ENCODE results near the gene ZC2HC1B. TPM values are rescaled to one million over a fixed set of nuclear protein-coding genes. Genes with fewer than 3 reads are reported as not detected.

Gene ZC2HC1B
- total and polyA plus RNA-seq, 9 of the 15 experiments (the other 6 are each of a cell fraction or from before 2014, with no cell fraction given) = not detected

DNA sequence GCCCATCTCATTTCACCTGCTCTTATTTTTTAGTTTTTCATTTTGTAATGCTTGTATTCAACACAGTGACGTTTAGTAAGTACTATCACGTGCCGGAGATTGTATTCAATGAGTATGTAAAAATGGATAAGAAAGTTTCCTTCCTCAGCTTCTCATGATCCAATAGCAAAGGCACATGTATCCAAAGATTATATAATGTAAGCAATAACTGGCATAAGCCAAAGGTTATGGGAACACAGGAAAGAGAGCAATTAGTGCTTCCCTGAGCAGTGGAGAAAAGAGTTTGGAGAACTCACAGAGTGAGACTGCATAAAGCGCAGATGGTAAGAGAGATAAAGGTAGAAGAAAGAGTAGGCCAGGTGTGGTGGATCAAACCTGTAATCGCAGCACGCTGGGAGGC, 42.9 kb upstream of the ZC2HC1B start:
- Histone ChIP-seq H3K27me3 (ENCODE audit: control insufficient read depth in 2 of 2, insufficient read depth in 2 of 2, low read length in 2 of 2) (no peaks in the 10 kb centered on the region), H3K9ac (ENCODE audit: insufficient read depth in 1 of 2, low read depth in 2 of 2, low read length in 2 of 2) (no peak overlapping the region), H2AFZ (ENCODE audit: low read depth, low read length) (no peak overlapping the region), H3K36me3 (ENCODE audit: control insufficient read depth, insufficient read depth, low read length) (0 out of 3 replicates have a peak, but pooled peaks cover 3% of the 10 kb centered on the region), H3K9me1 (ENCODE audit: control insufficient read depth, insufficient read depth, low read length) (no peaks in the 10 kb centered on the region), H3K9me3 (replicated peaks; ENCODE audit: control insufficient read depth, insufficient read depth, low read depth, low read length) (no peaks in the 10 kb centered on the region), H3K27ac (ENCODE audit: extremely low read depth, low read depth, low read length) (no peak overlapping the region), H3K4me2 (ENCODE audit: insufficient read depth, low read length) (no peak overlapping the region), H3K4me3 (no peak overlapping the region), H3K79me2 (ENCODE audit: control insufficient read depth, insufficient read depth, low read length) (no peaks in the 10 kb centered on the region), H3K4me1 (replicated peaks in 1 of 2; ENCODE audit: control insufficient read depth in 2 of 2, insufficient read depth in 2 of 2, low read length in 2 of 2) (peaks cover 0 to 6% of the 10 kb centered on the region in 2 experiments; a peak in 2 of 5 replicates), H4K20me1 (replicated peaks; ENCODE audit: control insufficient read depth, insufficient read depth, low read length) (no peaks in the 10 kb centered on the region)
- ChIA-PET CTCF (ENCODE audit: low intra/inter-chr PET ratio) (no interaction called here), POLR2A (interaction anchor here (0.6 to 1.2 kb wide), 4 partner anchors 8 to 129 kb away, joined by 3 read pairs; no protein-coding TSS in a partner anchor)
- WGBS (ENCODE audit: insufficient coverage, low coverage, missing lambda C conversion rate) = 63% methylated on average over 6 of the region's 6 CpGs
- FAIRE-seq (no peak), ATAC-seq (peak; percentile 21; the same call in 2 of the 3 replicates), DNase-seq (ENCODE audit: extremely low read depth in 1 of 4, low spot score in 3 of 4) (no peak)
- TF ChIP-seq CTCF (IDR thresholded peaks at IDR 0.05 in 2 of 3, conservative IDR thresholded peaks at IDR 0.05 in 1 of 3; ENCODE audit: insufficient read depth in 2 of 3, low read depth in 1 of 3, low read length in 3 of 3) (no peak), CBFA2T2 (conservative IDR thresholded peaks at IDR 0.05) (0 out of 2 replicates have a peak, but pooled peaks have one; percentile 18), POLR2A (conservative IDR thresholded peaks at IDR 0.05) (no peak), SFPQ (IDR thresholded peaks at IDR 0.05; ENCODE audit: low read depth, low read length) (no peak), SIRT6 (IDR thresholded peaks at IDR 0.05; ENCODE audit: low read depth, low read length) (no peak), CBFA2T3 (IDR thresholded peaks at IDR 0.05) (peak; percentile 38), SAFB (IDR thresholded peaks at IDR 0.05; ENCODE audit: borderline replicate concordance, low read depth, low read length) (no peak)
- TF ChIP-seq, protein P1, sequence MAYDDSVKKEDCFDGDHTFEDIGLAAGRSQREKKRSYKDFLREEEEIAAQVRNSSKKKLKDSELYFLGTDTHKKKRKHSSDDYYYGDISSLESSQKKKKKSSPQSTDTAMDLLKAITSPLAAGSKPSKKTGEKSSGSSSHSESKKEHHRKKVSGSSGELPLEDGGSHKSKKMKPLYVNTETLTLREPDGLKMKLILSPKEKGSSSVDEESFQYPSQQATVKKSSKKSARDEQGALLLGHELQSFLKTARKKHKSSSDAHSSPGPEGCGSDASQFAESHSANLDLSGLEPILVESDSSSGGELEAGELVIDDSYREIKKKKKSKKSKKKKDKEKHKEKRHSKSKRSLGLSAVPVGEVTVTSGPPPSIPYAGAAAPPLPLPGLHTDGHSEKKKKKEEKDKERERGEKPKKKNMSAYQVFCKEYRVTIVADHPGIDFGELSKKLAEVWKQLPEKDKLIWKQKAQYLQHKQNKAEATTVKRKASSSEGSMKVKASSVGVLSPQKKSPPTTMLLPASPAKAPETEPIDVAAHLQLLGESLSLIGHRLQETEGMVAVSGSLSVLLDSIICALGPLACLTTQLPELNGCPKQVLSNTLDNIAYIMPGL (CRISPR knock-in tag; IDR thresholded peaks at IDR 0.05) = no peak
- BruUV-seq (replicated peaks) = no TSS peak
- intact Hi-C loops (cut with micrococcal nuclease) = no loop called here
- in situ Hi-C loops (cut with MboI) = no loop called here

Measured in K562 (cell line).